Fibroblast of lung (primary cell): ENCODE data around the gene RHOT2. TPM values are rescaled to one million over a fixed set of nuclear protein-coding genes. Genes with fewer than 3 reads are reported as not detected.

ENCODE experiments used
- DNase-seq, 2 donors: peaks; one replicate each; pipeline versions ENCODE4 v3.0.0 to v3.0.0-alpha.2; 2010; ENCODE audit warnings: low read depth in 2 of 2
- H2AFZ ChIP-seq: 2 replicates; pipeline ENCODE4 v1.5.1; 2012; ENCODE audit warnings: low read length, control low read depth, inconsistent platforms
- H3K27ac ChIP-seq: 2 replicates; pipeline ENCODE4 v1.5.1; 2011; ENCODE audit warnings: low read length, control low read depth; ENCODE audit not compliant: insufficient read depth
- H3K27me3 ChIP-seq: 2 replicates; pipeline ENCODE4 v1.5.1; 2011; ENCODE audit warnings: mild to moderate bottlenecking, low read length; ENCODE audit not compliant: control insufficient read depth, insufficient read depth
- H3K36me3 ChIP-seq: 2 replicates; pipeline ENCODE4 v1.5.1; 2011; ENCODE audit warnings: low read length; ENCODE audit not compliant: control insufficient read depth, insufficient read depth
- H3K4me1 ChIP-seq: 2 replicates; pipeline ENCODE4 v1.5.1; 2011; ENCODE audit warnings: low read length; ENCODE audit not compliant: control insufficient read depth, insufficient read depth; ENCODE audit errors: extremely low read depth
- H3K4me2 ChIP-seq: 2 replicates; pipeline ENCODE4 v1.5.1; 2011; ENCODE audit warnings: low read length, control low read depth; ENCODE audit not compliant: insufficient read depth; ENCODE audit errors: extremely low read depth
- H3K4me3 ChIP-seq, 4 experiments: fragments of 200-600 bp in 1 of 4; sonication (generic) in 1 of 4; replicated peaks in 1 of 4; 2 replicates each; pipeline ENCODE4 v1.5.1; 2011 to 2016; ENCODE audit warnings: low read length in 4 of 4, low read depth in 3 of 4, mild to moderate bottlenecking in 3 of 4, control low read depth in 2 of 4, inconsistent platforms in 1 of 4, mixed read lengths in 1 of 4; ENCODE audit not compliant: insufficient read depth in 1 of 4; ENCODE audit errors: control extremely low read depth in 1 of 4
- H3K79me2 ChIP-seq: 2 replicates; pipeline ENCODE4 v1.5.1; 2012; ENCODE audit warnings: mild to moderate bottlenecking, low read length, inconsistent platforms; ENCODE audit not compliant: control insufficient read depth, insufficient read depth
- H3K9ac ChIP-seq: 2 replicates; pipeline ENCODE4 v1.5.1; 2011; ENCODE audit warnings: mild to moderate bottlenecking, low read length, control low read depth; ENCODE audit not compliant: insufficient read depth
- H3K9me3 ChIP-seq: 2 replicates; pipeline ENCODE4 v1.5.1; 2012; ENCODE audit warnings: low read depth, low read length; ENCODE audit not compliant: control insufficient read depth, insufficient read depth
- H4K20me1 ChIP-seq: 2 replicates; pipeline ENCODE4 v1.5.1; 2011; ENCODE audit warnings: low read length; ENCODE audit not compliant: control insufficient read depth, insufficient read depth; ENCODE audit errors: extremely low read depth
- CTCF ChIP-seq, 2 donors: IDR thresholded peaks in 1 of 2; conservative IDR thresholded peaks in 1 of 2; 1 replicate in 1 of 2; 2 replicates in 1 of 2; pipeline ENCODE4 v1.5.1; 2011 to 2012; ENCODE audit warnings: low read length in 2 of 2, control low read depth in 1 of 2, inconsistent platforms in 1 of 2, low read depth in 1 of 2, mild to moderate bottlenecking in 1 of 2
- EZH2 ChIP-seq: IDR thresholded peaks from 2 replicates; pipeline ENCODE4 v1.5.1; 2012; ENCODE audit warnings: low read length, control low read depth, mild to moderate bottlenecking; ENCODE audit errors: missing control alignments
- polyA plus RNA-seq, 2 donors: library from polyadenylated mRNA; depleted of rRNA in 1 of 2; stranded (reverse) in 1 of 2; unstranded in 1 of 2; fragments of >200 nt; gene quantifications; 2 replicates each; pipeline ENCODE4 v1.2.1, GENCODE V29; 2011 to 2012; ENCODE audit warnings: missing spikeins in 1 of 2
- total RNA-seq: library from RNA; depleted of rRNA; stranded (reverse); fragments of >200 nt; gene quantifications from 2 replicates; pipeline ENCODE4 v1.2.1, GENCODE V29; 2014

RHOT2 gene
- total and polyA plus RNA-seq, 2 donors (not counting 1 experiment from before 2014, with no cell fraction given), result 29.6 to 35.4 TPM

DNA sequence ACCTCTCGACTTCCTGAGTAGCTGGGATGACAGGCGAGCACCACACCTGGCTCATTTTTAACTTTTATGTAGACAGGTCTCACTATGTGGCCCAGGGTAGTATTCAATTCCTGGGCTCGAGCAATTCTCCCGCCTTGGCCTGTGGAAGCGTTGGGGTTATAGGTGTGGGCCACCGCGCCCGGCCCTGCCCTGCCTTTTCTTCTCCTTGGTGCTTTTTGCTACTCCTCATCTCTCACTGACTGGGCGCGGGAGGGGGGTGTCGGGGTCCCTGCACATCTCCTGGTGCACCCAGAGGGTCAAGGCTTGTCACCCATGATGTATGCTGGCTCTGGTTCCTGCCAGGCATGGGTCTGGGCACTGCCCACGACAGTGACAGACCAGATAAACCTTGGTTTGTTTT lies 23.4 kb upstream of the RHOT2 start:
- no peak for TF ChIP-seq EZH2
- no peak for TF ChIP-seq CTCF (conservative IDR thresholded peaks at IDR 0.05 in 1 of 2, IDR thresholded peaks at IDR 0.05 in 1 of 2; ENCODE audit: low read depth in 1 of 2, low read length in 2 of 2)
- H3K27me3 ChIP-seq, result no peaks in the 10 kb centered on the region
- no peaks in the 10 kb centered on the region for H4K20me1 ChIP-seq
- H3K79me2 ChIP-seq, result peaks cover 6% of the 10 kb centered on the region
- no peak overlapping the region for H2AFZ ChIP-seq
- H3K9ac ChIP-seq, result no peak overlapping the region
- no peaks in the 10 kb centered on the region for H3K9me3 ChIP-seq
- no peak overlapping the region for H3K27ac ChIP-seq
- no peak overlapping the region for H3K4me3 ChIP-seq
- H3K4me1 ChIP-seq, result peaks cover 10% of the 10 kb centered on the region
- H3K36me3 ChIP-seq, result no peaks in the 10 kb centered on the region
- no peak overlapping the region for H3K4me2 ChIP-seq
- no peak for DNase-seq

DNA sequence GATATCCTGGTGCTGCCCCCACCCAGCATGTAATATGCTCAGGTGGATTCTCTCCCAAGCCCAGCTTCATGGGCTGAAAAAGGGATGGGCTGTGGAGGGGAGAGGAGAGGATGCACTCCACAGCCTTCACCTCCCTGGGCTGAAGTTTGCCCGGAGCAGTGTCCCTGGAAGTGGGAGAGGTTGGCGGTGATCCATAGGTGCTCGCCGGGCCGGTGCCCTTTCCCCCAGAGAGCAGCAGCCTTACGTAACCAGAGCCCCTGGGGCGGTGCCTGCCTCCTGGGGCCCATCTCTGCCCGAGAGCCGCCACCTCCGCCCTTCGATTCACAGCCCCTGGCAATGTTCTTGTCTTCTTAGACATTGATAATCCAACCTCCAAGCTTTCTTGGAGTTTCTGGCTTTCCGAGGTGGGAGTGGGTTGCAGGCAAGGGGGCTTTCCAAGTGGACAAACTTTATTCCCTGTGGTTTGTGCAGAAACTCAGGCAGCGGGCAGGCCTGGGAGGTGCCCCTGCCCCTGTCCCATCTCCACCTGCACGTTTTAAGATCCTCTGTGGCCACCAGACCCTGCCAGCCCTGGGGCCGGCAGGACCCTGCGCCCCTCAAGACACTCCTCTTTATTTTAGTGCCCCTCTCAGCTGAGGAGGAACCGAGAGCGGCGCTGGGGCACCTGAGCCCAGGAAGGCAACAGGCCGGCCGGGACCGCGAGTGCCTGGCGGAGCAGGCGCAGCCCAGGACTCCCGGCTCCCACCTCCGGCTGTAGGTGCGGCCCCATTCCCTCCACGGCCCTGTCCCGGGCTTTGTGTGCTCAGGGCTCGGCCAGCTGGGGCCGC lies 21.9 kb upstream of the RHOT2 start:
- Histone ChIP-seq H3K36me3 (no peaks in the 10 kb centered on the region), H3K27ac (no peak overlapping the region), H3K4me2 (no peak overlapping the region), H3K9me3 (no peaks in the 10 kb centered on the region), H2AFZ (no peak overlapping the region), H3K27me3 (no peaks in the 10 kb centered on the region), H3K9ac (no peak overlapping the region), H4K20me1 (no peaks in the 10 kb centered on the region), H3K4me3 (no peak overlapping the region), H3K4me1 (peaks cover 13% of the 10 kb centered on the region), H3K79me2 (peaks cover 6% of the 10 kb centered on the region)
- DNase-seq, result no peak
- no peak for TF ChIP-seq CTCF (conservative IDR thresholded peaks at IDR 0.05 in 1 of 2, IDR thresholded peaks at IDR 0.05 in 1 of 2; ENCODE audit: low read depth in 1 of 2, low read length in 2 of 2)
- TF ChIP-seq EZH2, result no peak

DNA sequence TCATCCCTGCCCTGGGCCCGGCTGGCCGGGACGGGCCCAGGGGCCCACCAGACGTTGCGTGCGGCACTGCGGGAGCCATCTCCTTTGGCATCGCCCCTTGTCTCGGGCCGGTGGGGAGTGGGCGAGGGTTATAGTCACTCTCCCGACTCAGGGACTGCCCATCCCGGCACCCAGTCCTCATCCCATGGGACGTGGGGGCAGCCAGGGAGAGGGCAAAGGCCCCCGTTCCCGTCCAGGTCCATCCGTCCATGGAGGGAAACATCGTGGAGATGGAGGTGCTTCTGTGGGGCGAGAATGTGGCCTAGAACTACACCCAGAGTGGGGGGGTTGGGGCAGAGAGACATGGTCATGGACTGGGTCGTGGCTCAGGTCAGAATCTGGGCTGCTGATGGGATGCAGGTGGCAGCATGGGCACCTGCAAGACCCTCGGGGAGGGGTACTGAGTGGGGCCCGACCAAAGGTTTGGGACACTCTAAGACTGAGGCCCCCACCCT lies 21.2 kb upstream of the RHOT2 start:
- no peak overlapping the region for H3K4me3 ChIP-seq
- peaks cover 13% of the 10 kb centered on the region for H3K4me1 ChIP-seq
- H3K9ac ChIP-seq, result no peak overlapping the region
- H3K79me2 ChIP-seq, result peaks cover 6% of the 10 kb centered on the region
- TF ChIP-seq EZH2, result no peak
- no peak for TF ChIP-seq CTCF (conservative IDR thresholded peaks at IDR 0.05 in 1 of 2, IDR thresholded peaks at IDR 0.05 in 1 of 2; ENCODE audit: low read depth in 1 of 2, low read length in 2 of 2)
- H3K27me3 ChIP-seq, result no peaks in the 10 kb centered on the region
- H4K20me1 ChIP-seq, result no peaks in the 10 kb centered on the region
- no peak overlapping the region for H3K27ac ChIP-seq
- H3K4me2 ChIP-seq, result no peak overlapping the region
- DNase-seq, result no peak
- no peak overlapping the region for H2AFZ ChIP-seq
- no peaks in the 10 kb centered on the region for H3K9me3 ChIP-seq
- H3K36me3 ChIP-seq, result no peaks in the 10 kb centered on the region
